HPDE6-E6E7 (cell line): ENCODE measurements around the gene ACBD4.

Source experiments
- DNase-seq: peaks from one replicate; pipeline ENCODE4 v3.0.0; 2011; ENCODE audit warnings: missing footprints; ENCODE audit errors: extremely low spot score

The ACBD4 gene

DNA sequence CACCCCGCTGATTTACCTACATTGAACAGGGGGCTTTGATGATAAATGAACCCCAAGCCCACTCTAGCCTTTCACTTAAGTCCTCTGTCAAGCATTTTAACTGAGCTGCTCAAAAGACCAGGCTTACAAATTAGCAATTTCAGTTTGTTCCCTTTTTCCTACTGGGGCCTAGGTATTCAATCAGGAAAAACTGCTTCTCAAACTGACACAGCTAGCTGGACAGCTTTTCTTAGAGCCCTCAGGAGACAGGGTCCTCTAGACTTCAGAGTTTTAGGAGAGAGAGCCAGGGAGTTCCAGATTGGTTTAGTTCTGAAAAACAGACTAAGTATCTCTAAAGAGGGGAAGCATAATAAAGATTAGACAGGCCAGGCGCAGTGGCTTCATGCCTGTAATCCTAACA lies 20.0 kb downstream of the ACBD4 start:
- no peak for DNase-seq

DNA sequence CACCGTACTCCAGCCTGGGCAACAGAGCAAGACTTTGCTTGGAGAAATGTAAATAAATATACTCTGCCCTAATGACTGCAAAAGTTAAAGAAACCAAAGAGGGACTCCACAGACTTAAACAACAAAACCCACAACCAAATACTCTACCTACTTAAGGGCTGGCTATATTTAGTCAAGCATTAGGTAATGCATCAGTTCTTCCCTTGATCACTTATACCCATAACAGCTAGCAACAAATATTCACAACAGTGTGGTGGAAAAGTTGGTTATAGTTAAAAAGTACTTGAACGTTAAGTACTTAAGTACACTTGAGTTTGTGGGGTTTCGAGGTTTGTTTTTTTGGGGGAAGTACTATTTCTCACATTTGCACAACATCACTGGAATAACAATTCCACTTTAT lies 20.8 kb downstream of the ACBD4 start:
- DNase-seq: no peak

DNA sequence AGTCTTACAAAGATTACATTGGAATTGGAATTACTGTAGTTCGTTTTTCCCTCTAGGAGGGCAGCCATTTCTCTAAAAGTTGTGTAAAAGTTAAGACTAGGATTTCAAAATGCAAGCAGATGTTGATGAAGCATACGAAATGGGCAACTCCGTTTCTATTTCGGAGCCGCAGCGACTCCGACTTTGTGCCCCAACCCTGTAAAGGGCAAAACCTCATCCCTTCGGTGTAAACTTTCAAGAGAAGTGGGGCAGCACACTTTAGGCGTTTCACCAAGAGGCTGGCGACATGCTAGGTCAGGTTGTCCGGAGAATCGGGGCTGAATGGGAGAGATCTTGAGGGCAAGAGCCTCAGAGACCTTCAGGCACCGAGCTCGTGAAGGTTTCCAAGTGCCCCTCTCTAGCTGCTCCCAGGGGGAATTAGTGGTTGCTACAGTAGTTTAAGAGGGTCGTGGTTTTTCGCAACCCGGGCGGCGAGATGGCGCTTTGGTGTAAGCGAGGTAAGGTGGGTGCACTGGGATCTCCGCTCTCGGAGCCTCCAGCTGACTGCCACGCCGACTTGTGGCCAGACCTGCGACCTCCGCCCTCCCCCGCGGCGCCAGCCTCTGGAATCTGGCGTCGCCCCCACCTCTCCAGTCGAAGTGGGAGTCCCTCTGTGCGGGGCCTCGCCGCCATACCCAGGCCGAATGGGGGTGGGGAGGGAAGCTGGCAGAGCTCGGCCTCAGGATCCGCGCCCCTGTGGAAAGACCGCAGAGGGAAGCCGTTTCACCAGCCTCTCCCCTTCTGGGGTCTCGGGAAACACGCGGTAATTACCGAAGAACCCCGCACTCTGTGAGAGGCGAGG lies 25.2 kb downstream of the ACBD4 start:
- no peak for DNase-seq

DNA sequence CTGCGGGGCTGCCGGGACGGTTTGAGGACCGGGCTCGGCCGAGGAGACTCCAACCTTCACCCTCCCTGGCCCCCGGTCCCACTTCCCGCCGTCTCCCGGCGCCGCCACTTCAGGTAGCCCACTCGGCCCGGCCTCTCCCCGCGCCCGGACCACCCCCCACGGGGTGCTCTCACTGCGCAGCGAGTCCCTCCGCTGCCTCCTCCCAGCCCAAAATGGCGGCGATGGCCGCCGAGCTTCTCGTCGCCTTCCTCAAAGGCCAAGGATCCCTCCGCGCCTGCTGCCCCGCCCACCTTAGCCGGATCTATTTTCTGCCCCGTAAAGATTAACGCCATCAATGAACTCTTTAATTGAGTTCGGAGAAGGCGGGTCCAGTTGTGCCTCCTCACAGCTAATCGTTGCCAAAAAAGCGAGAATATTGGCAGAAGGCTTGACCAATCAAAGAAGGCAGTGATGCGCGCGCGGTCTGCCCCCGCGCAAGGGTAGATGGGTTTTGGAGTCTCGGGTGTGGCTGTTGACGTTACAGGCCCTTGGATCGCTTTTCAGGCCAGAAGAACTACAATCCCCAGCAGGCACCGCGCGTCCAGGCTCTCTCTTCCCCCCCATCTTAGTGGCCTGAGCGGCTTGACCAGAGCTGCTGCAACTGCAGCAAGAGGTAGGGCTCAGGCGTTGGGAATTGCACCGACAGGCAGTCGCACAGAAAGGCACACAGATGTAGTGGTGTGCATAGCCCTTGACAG lies 26.0 kb downstream of the ACBD4 start, which contains the start of gene HEXIM2:
Gene HEXIM2, plus strand, starts transcription at position 588 of the 737 bp plus-strand sequence. CDS start 919 bp downstream, outside the sequence.
- DNase-seq: peak; percentile 93

DNA sequence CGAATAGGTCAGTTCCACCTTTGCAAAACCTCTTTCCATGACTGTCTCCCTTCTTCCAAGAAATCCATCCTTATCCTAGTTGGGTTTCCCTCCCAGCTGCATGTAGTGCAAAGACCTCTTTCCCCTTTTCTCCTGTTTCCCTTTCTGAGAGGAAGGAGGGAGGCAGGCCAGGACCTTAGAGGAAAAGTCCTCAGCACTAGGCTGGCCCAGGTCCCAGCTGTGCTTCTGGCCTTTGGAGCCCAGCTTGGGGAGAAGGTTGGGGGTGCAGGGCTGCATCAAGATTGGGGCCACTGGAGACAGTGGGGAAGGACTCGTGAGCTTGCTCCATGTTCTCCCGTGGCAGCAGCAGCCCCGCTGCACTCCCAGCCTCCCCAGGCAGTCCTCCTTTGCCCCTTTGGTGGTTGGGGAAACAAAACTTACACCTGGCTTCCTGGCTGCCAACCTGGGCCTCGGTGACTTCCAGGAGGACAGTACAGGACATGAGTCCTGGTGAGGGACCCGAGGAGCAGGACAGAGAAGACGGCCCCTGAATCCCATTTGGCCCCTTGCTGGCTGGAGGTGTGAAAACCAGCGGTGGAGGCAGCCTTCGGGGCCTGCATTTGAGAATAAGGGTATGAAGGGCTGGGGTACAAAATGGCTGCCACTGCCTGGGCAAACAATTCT lies 26.7 kb downstream of the ACBD4 start:
- DNase-seq: no peak

DNA sequence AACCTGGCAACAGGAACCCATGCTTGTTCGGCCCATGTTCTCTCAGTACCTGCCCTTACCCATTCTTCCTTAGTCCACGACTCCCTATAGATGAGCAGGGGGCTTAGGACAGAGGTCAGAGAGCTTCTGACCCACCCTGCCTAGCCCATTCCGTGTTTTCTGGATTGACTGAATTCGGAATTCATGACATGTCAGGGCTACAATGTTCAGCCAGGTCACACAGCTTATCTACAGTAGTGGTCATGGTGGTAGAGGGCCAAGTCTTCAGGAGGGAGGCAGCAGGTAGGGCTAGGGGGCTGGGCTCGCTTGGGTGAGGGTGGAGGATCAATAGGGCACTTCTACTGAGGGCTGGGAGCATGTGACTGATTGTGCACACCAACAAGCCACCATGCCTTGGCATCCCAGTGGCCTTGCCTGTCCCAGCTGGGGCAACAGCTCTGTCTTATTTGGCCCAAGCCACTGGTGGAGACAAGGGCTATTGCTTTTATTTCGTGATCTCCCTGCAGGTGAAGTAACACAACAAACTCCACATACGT lies 29.3 kb downstream of the ACBD4 start:
- DNase-seq: no peak

DNA sequence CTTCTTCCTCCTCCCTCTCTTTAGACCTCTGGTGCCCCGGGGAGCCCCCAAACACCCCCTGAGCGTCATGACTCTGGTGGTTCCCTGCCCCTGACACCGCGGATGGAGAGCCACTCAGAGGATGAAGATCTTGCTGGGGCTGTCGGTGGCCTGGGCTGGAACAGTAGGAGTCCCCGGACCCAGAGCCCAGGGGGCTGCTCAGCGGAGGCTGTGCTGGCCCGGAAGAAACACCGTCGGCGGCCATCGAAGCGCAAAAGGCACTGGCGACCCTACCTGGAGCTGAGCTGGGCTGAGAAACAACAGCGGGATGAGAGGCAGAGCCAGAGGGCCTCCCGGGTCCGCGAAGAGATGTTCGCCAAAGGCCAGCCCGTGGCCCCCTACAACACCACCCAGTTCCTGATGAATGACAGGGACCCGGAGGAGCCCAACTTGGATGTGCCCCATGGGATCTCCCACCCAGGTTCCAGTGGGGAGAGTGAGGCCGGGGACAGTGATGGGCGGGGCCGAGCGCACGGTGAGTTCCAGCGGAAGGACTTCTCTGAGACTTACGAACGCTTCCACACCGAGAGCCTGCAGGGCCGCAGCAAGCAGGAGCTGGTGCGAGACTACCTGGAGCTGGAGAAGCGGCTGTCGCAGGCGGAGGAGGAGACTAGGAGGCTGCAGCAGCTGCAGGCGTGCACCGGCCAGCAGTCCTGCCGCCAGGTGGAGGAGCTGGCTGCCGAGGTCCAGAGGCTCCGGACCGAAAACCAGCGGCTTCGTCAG lies 33.7 kb downstream of the ACBD4 start:
- DNase-seq: no peak

DNA sequence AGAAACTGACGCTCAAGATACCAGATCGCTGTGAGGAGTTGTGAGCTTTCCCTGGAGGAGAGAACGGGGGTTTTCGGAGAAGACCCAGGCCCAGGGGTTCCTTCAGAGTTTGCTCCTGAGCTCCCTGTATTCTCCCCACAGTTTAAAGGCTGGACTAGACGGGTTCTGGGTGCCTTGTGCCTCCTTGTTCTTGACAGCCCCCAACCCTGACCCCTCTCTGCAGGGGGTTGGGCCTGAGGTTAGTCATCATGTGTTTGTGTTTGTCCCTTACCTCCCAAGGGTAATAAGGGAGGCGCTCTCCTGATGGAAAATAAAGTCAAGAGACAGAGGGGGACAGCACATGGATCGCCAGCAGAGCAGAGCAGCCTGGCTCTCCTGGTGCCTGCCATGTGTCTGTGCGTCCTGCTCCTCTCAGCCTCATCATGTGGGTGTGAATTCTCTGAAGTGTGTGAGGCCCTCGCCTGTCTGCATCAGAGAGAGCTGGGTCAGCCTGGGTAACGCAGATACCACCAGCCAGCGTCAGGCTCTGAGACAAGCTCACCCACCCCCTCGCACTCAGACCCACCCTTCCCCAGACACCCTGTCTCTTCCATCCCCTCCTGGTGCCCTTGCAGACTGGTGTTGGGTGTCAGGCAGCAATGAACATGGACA lies 34.9 kb downstream of the ACBD4 start:
- DNase-seq: no peak

DNA sequence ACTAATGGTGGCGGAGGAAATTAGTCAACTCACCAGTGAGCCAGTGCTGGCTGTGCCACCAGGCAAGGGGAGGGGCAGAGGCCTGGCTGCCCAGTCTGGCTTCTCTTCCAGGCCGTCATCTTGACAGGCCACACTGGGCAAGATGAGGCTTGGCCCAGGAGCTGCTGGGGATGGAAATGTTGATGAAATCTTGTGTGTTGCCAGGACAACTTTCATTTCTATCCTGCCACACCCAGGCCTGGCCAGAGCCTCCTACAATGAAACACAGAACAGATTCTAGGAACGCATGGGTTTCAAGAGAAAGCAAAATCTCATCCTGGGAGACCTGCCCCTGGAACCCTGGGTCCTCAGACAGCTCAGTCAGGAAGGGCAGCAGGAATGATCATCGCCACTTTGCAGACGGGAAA lies 35.4 kb downstream of the ACBD4 start:
- peak; percentile 98 for DNase-seq

DNA sequence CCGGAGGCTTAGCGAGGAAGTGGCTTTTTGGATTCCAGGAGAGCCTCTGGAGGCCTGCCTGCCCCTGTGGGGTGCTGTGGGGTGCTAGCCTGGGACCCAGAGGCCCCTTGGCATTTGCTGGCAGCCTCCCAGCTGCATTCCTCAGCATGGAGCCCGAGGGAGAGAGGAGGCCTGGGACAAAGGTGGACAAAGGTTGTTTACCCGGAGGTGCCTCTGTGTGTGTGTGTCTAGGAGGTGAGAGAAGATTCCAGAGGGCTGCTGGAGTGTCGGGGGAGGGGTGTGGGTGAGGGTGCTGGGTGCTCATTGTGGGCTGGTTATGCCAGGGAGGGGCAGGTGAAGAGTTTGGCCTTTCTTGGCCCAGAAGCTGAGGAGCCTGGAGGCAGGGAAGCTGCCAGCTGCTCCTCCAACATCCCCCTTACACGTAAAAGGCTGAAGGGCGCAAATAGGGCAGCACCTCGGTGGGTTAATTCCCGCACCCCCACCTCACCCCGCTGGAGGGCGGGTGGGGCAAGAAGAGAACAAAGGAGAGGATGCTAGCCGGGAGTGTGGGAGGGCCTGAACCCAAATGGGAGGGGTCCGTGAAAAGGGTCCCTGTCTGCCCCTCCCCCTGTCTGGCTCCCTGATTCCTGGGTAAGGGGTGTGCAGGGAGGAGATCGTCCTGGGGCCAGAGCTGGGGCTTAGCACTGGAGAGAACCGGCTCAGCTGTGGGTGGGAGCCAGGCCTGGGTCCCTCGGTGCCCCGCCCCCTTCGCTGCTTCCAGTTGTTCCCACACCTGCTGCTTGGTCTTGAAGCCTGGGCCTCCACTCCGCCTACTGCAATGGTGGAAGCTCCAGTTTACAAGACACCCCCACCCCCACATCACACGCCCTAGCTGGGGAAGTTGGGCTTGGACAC lies 36.1 kb downstream of the ACBD4 start:
- peak; percentile 73 for DNase-seq

DNA sequence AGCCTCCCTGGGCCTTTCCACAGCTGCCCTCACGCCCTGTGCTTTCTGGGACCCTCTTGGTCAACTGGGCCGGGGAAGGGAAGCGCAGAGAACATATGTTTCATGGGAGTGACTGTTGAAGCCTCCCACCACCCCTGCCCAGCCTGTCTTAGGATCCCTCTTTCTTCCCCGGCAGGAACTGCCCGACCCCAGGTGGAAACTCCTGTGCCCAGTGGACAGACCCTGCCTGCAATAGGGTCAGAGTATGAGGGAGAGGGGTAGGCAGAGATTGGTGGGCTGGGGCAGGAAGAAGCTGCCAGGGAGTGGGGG lies 36.7 kb downstream of the ACBD4 start:
- DNase-seq: no peak

DNA sequence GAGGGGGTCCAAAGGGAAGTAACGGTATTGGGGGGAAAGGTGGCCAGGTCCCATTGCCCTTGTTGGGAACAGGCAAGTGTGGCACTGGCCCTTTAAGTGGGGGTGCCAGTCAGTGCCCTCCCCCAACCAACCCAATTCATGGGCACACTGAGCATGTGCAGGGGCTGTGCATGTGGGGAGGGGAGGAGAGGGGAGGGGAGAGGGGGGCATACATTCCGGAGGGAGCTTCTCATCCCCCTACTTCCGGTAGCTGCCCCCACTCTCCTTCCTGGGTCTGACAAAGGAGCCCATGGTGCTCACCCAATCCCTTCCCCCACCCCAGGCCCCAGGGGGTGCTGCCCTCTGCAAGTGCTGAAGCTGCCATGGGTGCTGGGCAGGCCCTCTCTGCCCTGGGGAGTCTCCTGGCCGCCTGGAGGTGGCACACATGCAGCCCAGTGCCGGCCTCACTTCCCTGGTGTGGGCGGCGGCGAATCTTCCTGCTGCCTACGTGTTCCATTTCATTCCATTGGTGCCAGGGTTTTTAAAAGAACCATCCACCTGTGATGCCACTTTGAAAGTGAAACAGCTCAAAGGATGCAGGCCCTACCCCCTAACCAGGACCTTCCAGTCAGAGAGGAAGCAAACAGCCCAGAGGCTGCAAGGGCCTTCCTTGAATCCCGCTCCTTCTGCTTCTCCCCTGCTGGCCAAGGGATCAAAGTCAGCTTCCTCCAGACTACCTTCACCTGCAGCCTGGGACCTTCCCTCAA lies 37.2 kb downstream of the ACBD4 start:
- DNase-seq: peak; percentile 71

DNA sequence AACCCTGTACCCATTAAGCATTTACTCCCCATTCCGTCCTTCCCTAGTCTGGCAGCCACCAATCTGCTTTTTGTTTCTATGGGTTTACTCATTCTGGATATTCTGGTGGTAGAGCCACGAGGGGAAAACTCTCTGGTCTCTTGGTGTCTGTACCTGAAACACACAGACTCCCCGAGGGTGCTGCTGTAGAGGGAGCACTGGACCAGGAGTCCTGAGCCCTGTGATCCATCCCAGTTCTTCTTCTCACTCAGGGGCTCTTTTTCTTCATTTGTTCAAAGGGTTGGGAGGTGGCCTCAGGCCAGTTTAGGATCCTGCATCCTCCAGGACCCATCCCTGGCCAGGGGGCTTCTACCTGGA lies 40.2 kb downstream of the ACBD4 start:
- DNase-seq: no peak

DNA sequence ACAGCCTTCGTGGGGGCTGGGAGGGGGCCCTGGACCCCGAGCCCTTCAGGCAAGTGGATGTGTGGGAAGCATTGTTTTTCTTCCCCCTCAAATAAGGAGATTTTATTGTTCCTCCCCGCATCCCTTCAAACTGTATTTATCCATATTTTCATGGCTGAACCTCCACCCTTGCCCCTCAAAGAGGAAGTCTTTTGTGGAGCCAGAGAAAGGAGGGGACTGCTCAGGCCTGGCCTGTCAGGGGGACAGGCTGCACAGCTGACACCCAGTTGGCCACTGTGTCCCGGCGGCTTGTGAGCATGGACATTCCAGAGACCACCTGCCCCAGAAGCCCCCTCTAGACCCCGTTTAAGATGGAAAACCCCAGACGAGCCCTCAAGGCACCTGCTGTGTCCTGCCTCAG lies 42.1 kb downstream of the ACBD4 start:
- DNase-seq: no peak

DNA sequence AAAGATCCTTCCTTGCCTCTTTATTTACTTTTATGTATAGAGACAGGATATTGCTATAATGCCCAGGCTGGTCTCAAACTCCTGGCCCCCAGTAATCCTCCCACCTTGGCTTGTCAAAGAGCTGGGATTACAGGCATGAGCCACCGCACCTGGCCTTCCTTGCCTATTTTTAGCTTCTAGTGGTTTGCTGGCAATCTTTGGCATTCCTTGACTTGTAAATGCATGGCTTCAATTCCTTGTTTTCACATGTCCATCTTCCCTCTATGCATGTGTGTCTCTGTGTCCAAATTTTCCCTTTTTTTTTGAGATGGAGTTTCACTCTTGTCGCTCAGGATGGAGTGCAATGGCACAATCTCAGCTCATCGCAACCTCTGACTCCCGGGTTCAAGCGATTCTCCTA lies 48.7 kb downstream of the ACBD4 start:
- no peak for DNase-seq

DNA sequence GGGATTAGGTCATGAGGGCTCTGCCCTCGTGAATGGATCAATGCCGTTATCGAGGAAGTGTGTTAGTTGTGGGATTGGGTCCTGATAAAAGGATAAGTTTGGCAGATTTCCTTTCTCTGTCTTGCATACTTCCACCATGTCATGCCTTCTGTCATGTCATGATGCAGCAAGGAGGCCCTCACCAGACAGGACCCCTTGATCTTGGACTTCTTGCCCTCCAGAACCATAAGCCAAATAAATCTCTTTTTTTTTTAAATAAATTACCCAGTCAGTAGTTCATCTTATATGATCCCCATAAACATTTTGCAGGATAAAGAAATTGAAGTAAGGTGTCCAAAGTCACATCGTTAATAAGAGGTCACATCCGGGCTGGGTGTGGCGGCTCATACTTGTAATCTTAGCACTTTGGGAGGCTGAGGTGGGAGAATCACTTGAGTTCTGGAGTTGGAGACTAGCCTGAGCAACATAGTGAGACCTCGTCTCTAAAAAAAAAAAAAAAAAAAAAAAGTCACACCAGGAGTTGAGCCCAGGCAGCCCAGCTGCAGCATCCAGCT lies 51.4 kb downstream of the ACBD4 start:
- no peak for DNase-seq

DNA sequence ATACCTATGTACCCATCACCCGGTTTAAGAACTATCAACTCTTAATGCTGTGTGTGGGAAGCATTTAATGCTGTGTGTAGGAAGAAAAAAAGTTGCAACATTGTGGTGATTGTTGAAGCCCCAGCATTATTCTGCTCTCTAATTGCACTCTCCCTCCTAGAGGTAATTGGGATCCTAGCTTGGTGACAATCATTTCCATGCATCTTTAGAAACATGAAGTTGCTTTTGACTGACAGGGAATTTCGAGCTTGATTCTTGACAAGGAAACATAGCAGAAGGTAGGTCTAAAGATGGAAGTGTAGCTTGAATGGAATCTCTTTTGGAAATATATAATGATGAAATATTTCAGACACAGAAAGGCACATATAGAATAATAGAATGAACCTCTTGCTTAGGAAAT lies 53.5 kb downstream of the ACBD4 start:
- no peak for DNase-seq

DNA sequence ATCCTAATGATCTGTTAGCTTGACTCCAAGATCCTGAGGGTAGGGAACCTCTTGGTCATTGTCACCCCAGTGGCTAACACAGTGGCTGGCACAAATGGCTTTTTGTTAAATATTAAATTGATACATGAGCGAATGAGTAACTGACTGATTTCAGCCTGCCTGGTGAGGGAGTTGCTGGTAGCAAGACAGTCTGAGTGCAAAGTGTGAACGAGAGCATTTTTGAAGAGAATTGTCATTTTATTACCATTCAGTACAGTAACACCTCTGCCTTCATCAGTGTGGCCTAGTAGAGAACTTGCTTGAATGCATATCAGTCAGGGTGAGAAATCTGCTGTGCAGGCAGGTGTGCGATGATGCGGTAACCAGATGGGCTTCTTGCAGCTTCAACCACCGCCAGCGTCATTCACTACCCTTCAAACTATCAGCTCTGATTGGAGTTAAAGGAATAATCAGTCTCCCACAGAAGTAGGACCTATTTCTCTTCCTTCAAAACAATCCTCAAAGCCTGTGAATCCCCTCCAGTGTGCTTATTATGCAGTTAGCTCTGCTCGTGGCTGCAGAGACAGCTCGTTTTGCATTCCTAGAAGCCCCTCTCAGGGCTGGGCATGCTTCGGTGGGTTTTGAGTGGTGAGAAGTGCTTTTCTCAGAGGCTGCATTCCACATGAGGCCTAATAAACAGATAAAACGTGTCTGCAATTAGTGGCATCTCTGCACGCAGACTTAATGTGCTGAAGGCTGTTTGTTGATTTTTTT lies 55.2 kb downstream of the ACBD4 start:
- DNase-seq: no peak
